DOHH2 (cell line): ENCODE measurements around the gene ITGA2B.
A peak's percentile ranks its signal among the peaks of the same experiment; 100 is the strongest.

Source experiments
- H3F3A ChIP-seq: fragments of 200-600 bp; sonication (generic), shearing (Covaris generic); 2 replicates; pipeline ENCODE4 v1.6.0; 2016; ENCODE audit warnings: antibody characterized with exemption, mild to moderate bottlenecking; ENCODE audit not compliant: control insufficient read depth, insufficient read depth
- H3K27ac ChIP-seq: fragments of 200-600 bp; sonication (generic); 2 replicates; pipeline ENCODE4 v1.5.1; 2014; ENCODE audit warnings: low read depth, mild to moderate bottlenecking, low read length, moderate library complexity
- H3K27me3 ChIP-seq: fragments of 200-600 bp; sonication (generic); 2 replicates; pipeline ENCODE4 v1.6.1; 2014; ENCODE audit warnings: mild to moderate bottlenecking, low read length, mixed read lengths; ENCODE audit not compliant: control insufficient read depth
- H3K36me3 ChIP-seq: fragments of 200-600 bp; sonication (generic); 2 replicates; pipeline ENCODE4 v1.6.1; 2014; ENCODE audit warnings: mild to moderate bottlenecking, low read length, moderate library complexity, mixed read lengths; ENCODE audit not compliant: control insufficient read depth
- H3K4me1 ChIP-seq: fragments of 200-600 bp; sonication (generic); 2 replicates; pipeline ENCODE4 v1.6.1; 2014; ENCODE audit warnings: mild to moderate bottlenecking, low read length, mixed read lengths; ENCODE audit not compliant: control insufficient read depth
- H3K4me2 ChIP-seq: fragments of 200-600 bp; sonication (generic); 2 replicates; pipeline ENCODE4 v1.6.0; 2014; ENCODE audit warnings: mild to moderate bottlenecking, low read length, moderate library complexity
- H3K4me3 ChIP-seq: fragments of 200-600 bp; sonication (generic); 2 replicates; pipeline ENCODE4 v1.5.1; 2014; ENCODE audit warnings: mild to moderate bottlenecking, low read length, mixed read lengths
- H3K79me2 ChIP-seq: fragments of 200-600 bp; sonication (generic); 2 replicates; pipeline ENCODE4 v1.6.1; 2014; ENCODE audit warnings: mild to moderate bottlenecking, low read length, mixed read lengths; ENCODE audit not compliant: control insufficient read depth
- H3K9me2 ChIP-seq: fragments of 200-600 bp; sonication (generic); replicated peaks from 2 replicates; pipeline ENCODE4 v1.6.1; 2014; ENCODE audit warnings: mild to moderate bottlenecking, low read length, mixed read lengths; ENCODE audit not compliant: control insufficient read depth
- H3K9me3 ChIP-seq: fragments of 200-600 bp; sonication (generic); 2 replicates; pipeline ENCODE4 v1.6.1; 2014; ENCODE audit warnings: antibody characterized with exemption, low read length, mixed read lengths; ENCODE audit not compliant: control insufficient read depth, insufficient read depth
- H4K20me1 ChIP-seq: fragments of 200-600 bp; sonication (generic); 2 replicates; pipeline ENCODE4 v1.6.0; 2014; ENCODE audit warnings: low read depth, mild to moderate bottlenecking, antibody characterized with exemption, low read length, moderate library complexity; ENCODE audit not compliant: control insufficient read depth, insufficient read depth
- EZH2phosphoT487 ChIP-seq: fragments of 200-600 bp; sonication (generic); IDR thresholded peaks from 2 replicates; pipeline ENCODE4 v1.6.1; 2017; ENCODE audit warnings: borderline replicate concordance, mild to moderate bottlenecking, antibody characterized with exemption, low read length, moderate library complexity, mixed read lengths
- TF ChIP-seq, protein P1 (sequence below): fragments of 200-600 bp; sonication (generic); IDR thresholded peaks from one replicate; pipeline ENCODE4 v1.5.1; 2014; ENCODE audit warnings: antibody characterized with exemption, mild to moderate bottlenecking, low read depth, low read length; ENCODE audit not compliant: poor library complexity, severe bottlenecking

ITGA2B gene

DNA sequence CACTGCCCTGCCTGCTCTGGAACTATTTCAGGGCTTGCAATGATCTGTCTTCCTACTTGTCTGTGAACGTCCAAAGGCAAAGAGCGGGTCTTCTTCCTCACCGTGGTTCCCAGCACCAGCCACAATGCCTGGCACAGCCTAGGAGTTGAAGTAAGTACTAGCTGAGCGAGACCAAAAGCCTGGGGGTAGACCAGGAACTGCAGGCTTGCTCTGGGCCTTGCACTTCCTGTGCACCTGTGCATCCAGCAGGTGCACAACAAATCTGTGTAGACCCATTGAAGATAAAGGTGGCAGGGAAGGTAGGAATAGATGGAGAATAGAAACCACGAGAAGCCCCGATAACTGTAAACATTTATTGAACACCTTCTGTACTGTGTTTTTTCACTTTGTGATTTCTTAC is 30.4 kb downstream of the ITGA2B start:
- no peak for TF ChIP-seq EZH2phosphoT487
- TF ChIP-seq, protein P1, sequence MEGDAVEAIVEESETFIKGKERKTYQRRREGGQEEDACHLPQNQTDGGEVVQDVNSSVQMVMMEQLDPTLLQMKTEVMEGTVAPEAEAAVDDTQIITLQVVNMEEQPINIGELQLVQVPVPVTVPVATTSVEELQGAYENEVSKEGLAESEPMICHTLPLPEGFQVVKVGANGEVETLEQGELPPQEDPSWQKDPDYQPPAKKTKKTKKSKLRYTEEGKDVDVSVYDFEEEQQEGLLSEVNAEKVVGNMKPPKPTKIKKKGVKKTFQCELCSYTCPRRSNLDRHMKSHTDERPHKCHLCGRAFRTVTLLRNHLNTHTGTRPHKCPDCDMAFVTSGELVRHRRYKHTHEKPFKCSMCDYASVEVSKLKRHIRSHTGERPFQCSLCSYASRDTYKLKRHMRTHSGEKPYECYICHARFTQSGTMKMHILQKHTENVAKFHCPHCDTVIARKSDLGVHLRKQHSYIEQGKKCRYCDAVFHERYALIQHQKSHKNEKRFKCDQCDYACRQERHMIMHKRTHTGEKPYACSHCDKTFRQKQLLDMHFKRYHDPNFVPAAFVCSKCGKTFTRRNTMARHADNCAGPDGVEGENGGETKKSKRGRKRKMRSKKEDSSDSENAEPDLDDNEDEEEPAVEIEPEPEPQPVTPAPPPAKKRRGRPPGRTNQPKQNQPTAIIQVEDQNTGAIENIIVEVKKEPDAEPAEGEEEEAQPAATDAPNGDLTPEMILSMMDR: no peak
- H4K20me1 ChIP-seq: no peaks in the 10 kb centered on the region

DNA sequence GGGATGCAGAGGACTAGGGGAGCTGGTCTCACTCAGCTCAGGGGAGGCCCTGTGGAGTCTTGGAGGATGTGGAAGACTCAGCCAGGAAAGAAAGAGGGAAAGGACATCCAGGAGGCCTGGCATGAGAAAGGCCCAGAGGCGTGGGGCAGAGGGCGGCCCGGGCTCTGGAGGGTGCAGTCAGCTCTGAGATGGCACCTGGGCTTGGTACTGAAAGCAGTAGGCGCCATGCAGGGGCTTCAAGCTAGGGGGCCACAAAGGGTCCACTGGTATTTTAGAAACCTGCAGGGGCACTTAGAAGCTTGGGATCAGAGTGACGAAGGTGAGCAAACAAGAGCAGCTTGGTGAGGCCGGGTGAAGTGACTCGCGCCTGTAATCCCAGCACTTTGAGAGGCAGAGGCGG is 31.4 kb downstream of the ITGA2B start:
- Histone ChIP-seq H3K4me1 (peaks cover 45% of the 10 kb centered on the region), H3K79me2 (no peaks in the 10 kb centered on the region), H3K27me3 (peaks cover 23% of the 10 kb centered on the region), H3K27ac (no peak overlapping the region), H3K4me2 (no peak overlapping the region), H4K20me1 (no peaks in the 10 kb centered on the region), H3K4me3 (no peak overlapping the region), H3K36me3 (peaks cover 3% of the 10 kb centered on the region), H3K9me3 (no peaks in the 10 kb centered on the region), H3K9me2 (no peaks in the 10 kb centered on the region), H3F3A (no peaks in the 10 kb centered on the region)
- no peak for TF ChIP-seq EZH2phosphoT487
- TF ChIP-seq, protein P1: no peak

More for the DNA sequence above, 30.4 kb downstream of the ITGA2B start:
- peaks cover 52% of the 10 kb centered on the region for H3K4me1 ChIP-seq
- no peaks in the 10 kb centered on the region for H3F3A ChIP-seq
- H3K27me3 ChIP-seq: peaks cover 26% of the 10 kb centered on the region
- peak overlapping the region; percentile 30 for H3K4me2 ChIP-seq
- no peaks in the 10 kb centered on the region for H3K9me2 ChIP-seq
- H3K79me2 ChIP-seq: no peaks in the 10 kb centered on the region
- H3K4me3 ChIP-seq: no peak overlapping the region
- H3K27ac ChIP-seq: no peak overlapping the region
- no peaks in the 10 kb centered on the region for H3K9me3 ChIP-seq
- H3K36me3 ChIP-seq: no peaks in the 10 kb centered on the region

DNA sequence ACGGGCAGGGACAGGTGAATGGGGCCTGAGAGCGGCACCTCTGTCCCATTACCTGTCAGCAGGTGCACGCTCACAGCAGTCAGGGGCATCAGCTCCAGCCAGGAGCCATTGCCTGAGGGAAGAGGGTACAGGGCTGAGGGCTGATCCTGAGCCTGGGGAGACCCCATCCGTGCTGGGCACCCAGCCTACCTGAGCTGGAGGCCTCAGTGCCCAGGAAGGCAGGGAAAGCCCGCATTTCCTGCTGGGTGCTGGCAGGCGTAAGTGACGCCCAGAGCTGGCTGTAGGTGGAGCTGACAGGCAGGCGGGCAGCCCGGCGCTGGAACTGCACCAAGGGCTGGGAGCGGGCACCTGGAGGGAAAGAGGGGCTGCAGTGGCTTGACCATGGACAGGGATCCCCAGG is 33.2 kb downstream of the ITGA2B start:
- Histone ChIP-seq H3K4me1 (peaks cover 27% of the 10 kb centered on the region), H3K27me3 (peaks cover 14% of the 10 kb centered on the region; the same call in 1 of the 2 replicates), H3K4me2 (no peak overlapping the region), H3K9me2 (no peaks in the 10 kb centered on the region), H3K36me3 (peaks cover 21% of the 10 kb centered on the region), H3K79me2 (no peaks in the 10 kb centered on the region), H4K20me1 (no peaks in the 10 kb centered on the region), H3K27ac (no peak overlapping the region), H3K4me3 (no peak overlapping the region), H3F3A (no peaks in the 10 kb centered on the region), H3K9me3 (no peaks in the 10 kb centered on the region)
- TF ChIP-seq, protein P1: no peak
